Stomach (tissue), 4 donors: Measurements from ENCODE around the gene CAPN8.

Experiments used
- EP300 ChIP-seq: sonication (generic); formaldehyde crosslinking; IDR thresholded peaks from one replicate; pipeline ENCODE4 v1.6.1; 2017; ENCODE audit warnings: antibody characterized with exemption
- TF ChIP-seq, protein P1 (sequence below), 7 experiments: fragments of 450-650 bp in 4 of 7; fragments of 200-600 bp in 3 of 7; sonication (generic) in 3 of 7; IDR thresholded peaks; one replicate each; pipeline ENCODE4 v1.5.1; 2016 to 2019; ENCODE audit warnings: antibody characterized with exemption in 7 of 7, control low read depth in 2 of 7, mild to moderate bottlenecking in 1 of 7

GRCh38 chr1:223533708-223534107, 131.8 kb downstream of the CAPN8 start:
- TF ChIP-seq, protein P1, sequence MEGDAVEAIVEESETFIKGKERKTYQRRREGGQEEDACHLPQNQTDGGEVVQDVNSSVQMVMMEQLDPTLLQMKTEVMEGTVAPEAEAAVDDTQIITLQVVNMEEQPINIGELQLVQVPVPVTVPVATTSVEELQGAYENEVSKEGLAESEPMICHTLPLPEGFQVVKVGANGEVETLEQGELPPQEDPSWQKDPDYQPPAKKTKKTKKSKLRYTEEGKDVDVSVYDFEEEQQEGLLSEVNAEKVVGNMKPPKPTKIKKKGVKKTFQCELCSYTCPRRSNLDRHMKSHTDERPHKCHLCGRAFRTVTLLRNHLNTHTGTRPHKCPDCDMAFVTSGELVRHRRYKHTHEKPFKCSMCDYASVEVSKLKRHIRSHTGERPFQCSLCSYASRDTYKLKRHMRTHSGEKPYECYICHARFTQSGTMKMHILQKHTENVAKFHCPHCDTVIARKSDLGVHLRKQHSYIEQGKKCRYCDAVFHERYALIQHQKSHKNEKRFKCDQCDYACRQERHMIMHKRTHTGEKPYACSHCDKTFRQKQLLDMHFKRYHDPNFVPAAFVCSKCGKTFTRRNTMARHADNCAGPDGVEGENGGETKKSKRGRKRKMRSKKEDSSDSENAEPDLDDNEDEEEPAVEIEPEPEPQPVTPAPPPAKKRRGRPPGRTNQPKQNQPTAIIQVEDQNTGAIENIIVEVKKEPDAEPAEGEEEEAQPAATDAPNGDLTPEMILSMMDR (IDR thresholded peaks at IDR 0.05): no peak
- TF ChIP-seq EP300: no peak
